HepG2 (cell line): ENCODE data around the gene ADIPOR2. TPM values are rescaled to one million over a fixed set of nuclear protein-coding genes. Genes with fewer than 3 reads are reported as not detected.
A peak's percentile ranks its signal among the peaks of the same experiment; 100 is the strongest.

Experiments used
- ATAC-seq: fragments of 200-7000 bp; cut with Tn5 transposase; 3 replicates; pipeline ENCODE4 v1.9.1; 2020; ENCODE audit warnings: mild to moderate bottlenecking, moderate library complexity
- BruUV-seq: library from RNA; stranded (reverse); fragments of 400-500 nt; replicated peaks from 2 replicates; lab custom pipeline; 2021; lab: Mats Ljungman, UMichigan
- CTCF ChIA-PET: fragments of 300-600 bp; formaldehyde crosslinking; extraction: SDS; loops from one replicate; lab custom pipeline; 2021; ENCODE audit warnings: low total read pairs, inconsistent platforms, low intra/inter-chr PET ratio; lab: Yijun Ruan, JAX
- POLR2A ChIA-PET: fragments of 350-600 bp; sonication (Branson Sonifier 250); formaldehyde crosslinking; loops from one replicate; lab custom pipeline; 2020; ENCODE audit warnings: antibody characterized with exemption, inconsistent platforms; lab: Yijun Ruan, JAX
- DNase-seq: peaks from one replicate; pipeline ENCODE4 v3.0.0-alpha.2; 2015; ENCODE audit warnings: low spot score
- FAIRE-seq: peaks from 3 replicates; lab custom pipeline; 2011; peaks lifted over from hg19 to GRCh38; lab: Jason Lieb, UNC
- H2AFZ ChIP-seq: one replicate; pipeline ENCODE4 v1.6.1; 2011; ENCODE audit warnings: low read length, inconsistent platforms
- H3K27ac ChIP-seq: fragments of 300-600 bp; 3 replicates; pipeline ENCODE4 v1.8.0; 2011; ENCODE audit warnings: mixed run types, mild to moderate bottlenecking, mixed read lengths, low read length, inconsistent platforms; ENCODE audit not compliant: insufficient read depth; ENCODE audit errors: extremely low read length
- H3K27me3 ChIP-seq, 2 experiments: fragments of 200-600 bp in 1 of 2; 2 replicates in 1 of 2; 3 replicates in 1 of 2; pipeline versions ENCODE4 v1.6.0 to v1.8.0; 2011; ENCODE audit warnings: low read length in 2 of 2, mild to moderate bottlenecking in 2 of 2, moderate library complexity in 2 of 2, inconsistent platforms in 1 of 2; ENCODE audit not compliant: insufficient read depth in 2 of 2, control insufficient read depth in 1 of 2
- H3K36me3 ChIP-seq, 2 experiments: fragments of 200-600 bp in 1 of 2; replicated peaks in 1 of 2; 2 replicates in 1 of 2; 3 replicates in 1 of 2; pipeline versions ENCODE4 v1.5.1 to v1.8.0; 2011; ENCODE audit warnings: low read length in 2 of 2, inconsistent platforms in 1 of 2; ENCODE audit not compliant: insufficient read depth in 2 of 2, control insufficient read depth in 1 of 2
- H3K4me1 ChIP-seq: 2 replicates; pipeline ENCODE4 v1.5.1; 2012; ENCODE audit warnings: low read length, inconsistent platforms; ENCODE audit not compliant: insufficient read depth
- H3K4me2 ChIP-seq: 2 replicates; pipeline ENCODE4 v1.6.0; 2011; ENCODE audit warnings: low read depth, low read length, inconsistent platforms
- H3K4me3 ChIP-seq, 3 experiments: fragments of 200-600 bp in 1 of 3; sonication (generic), shearing (Covaris generic) in 1 of 3; replicated peaks in 1 of 3; 2 replicates each; pipeline ENCODE4 v1.5.1; 2011 to 2016; ENCODE audit warnings: low read length in 3 of 3, inconsistent platforms in 2 of 3, low read depth in 2 of 3, mild to moderate bottlenecking in 2 of 3, control low read depth in 1 of 3, mixed read lengths in 1 of 3; ENCODE audit not compliant: insufficient read depth in 1 of 3
- H3K79me2 ChIP-seq: one replicate; pipeline ENCODE4 v1.6.1; 2011; ENCODE audit warnings: low read length, inconsistent platforms; ENCODE audit not compliant: insufficient read depth
- H3K9ac ChIP-seq: 2 replicates; pipeline ENCODE4 v1.6.0; 2011; ENCODE audit warnings: mild to moderate bottlenecking, low read depth, low read length, inconsistent platforms; ENCODE audit not compliant: insufficient read depth
- H3K9me3 ChIP-seq: 2 replicates; pipeline ENCODE4 v1.5.1; 2012; ENCODE audit warnings: mild to moderate bottlenecking, low read length
- H4K20me1 ChIP-seq: 2 replicates; pipeline ENCODE4 v1.6.0; 2011; ENCODE audit warnings: inconsistent platforms, mild to moderate bottlenecking, low read length, moderate library complexity; ENCODE audit not compliant: insufficient read depth
- MAFG ChIP-seq: sonication (generic); formaldehyde crosslinking; IDR thresholded peaks from 2 replicates; pipeline ENCODE4 v1.5.1; 2020; ENCODE audit warnings: mild to moderate bottlenecking, missing genetic modification reagents
- NR2F2 ChIP-seq: IDR thresholded peaks from 2 replicates; pipeline ENCODE4 v1.6.1; 2012; ENCODE audit warnings: low read depth, inconsistent platforms, borderline replicate concordance
- ZMYM4 ChIP-seq: sonication (generic); formaldehyde crosslinking; IDR thresholded peaks from 2 replicates; pipeline ENCODE4 v1.8.1; 2023; ENCODE audit warnings: mild to moderate bottlenecking, missing genetic modification reagents
- ZNF224 ChIP-seq: sonication (generic); formaldehyde crosslinking; IDR thresholded peaks from 2 replicates; pipeline ENCODE4 v1.5.0; 2020; ENCODE audit warnings: mild to moderate bottlenecking, missing genetic modification reagents
- ZNF441 ChIP-seq: sonication (generic); formaldehyde crosslinking; IDR thresholded peaks from 2 replicates; pipeline ENCODE4 v1.7.0; 2021; ENCODE audit warnings: missing genetic modification reagents, borderline replicate concordance
- ZNF567 ChIP-seq: sonication (generic); formaldehyde crosslinking; IDR thresholded peaks from 2 replicates; pipeline ENCODE4 v1.8.1; 2023; ENCODE audit warnings: mild to moderate bottlenecking, missing genetic modification reagents, borderline replicate concordance
- ZNF761 ChIP-seq: sonication (generic); formaldehyde crosslinking; conservative IDR thresholded peaks from 2 replicates; pipeline ENCODE4 v1.4.0; 2020; ENCODE audit warnings: mild to moderate bottlenecking, missing genetic modification reagents
- ZSCAN21 ChIP-seq: sonication (generic); formaldehyde crosslinking; IDR thresholded peaks from 2 replicates; pipeline ENCODE4 v1.8.0; 2022; ENCODE audit warnings: mild to moderate bottlenecking, missing genetic modification reagents, moderate library complexity, borderline replicate concordance
- WGBS: methylation state at CpG from one replicate; pipeline ENCODE4 v1.1.6; 2017; ENCODE audit warnings: low lambda C conversion rate; 5-methylcytosine and 5-hydroxymethylcytosine counted together
- in situ Hi-C: cut with HindIII; loops from 2 replicates; pipeline ENCODE4 v1.10.0; 2017; ENCODE audit warnings: low pct_unique_long_range_greater_than_20kb; ENCODE audit not compliant: extremely low pct_ligation_motif_present
- intact Hi-C: fragments of 100-400 bp; cut with micrococcal nuclease; formaldehyde crosslinking; loops from one replicate; pipeline ENCODE4 v1.10.0; 2022; ENCODE audit not compliant: unreplicated experiment
- polyA plus RNA-seq, 8 experiments: library from polyadenylated mRNA; depleted of rRNA in 3 of 8; stranded (reverse) in 7 of 8; unstranded in 1 of 8; fragments of >200 nt; fragmentation: Illumina TruSeq in 4 of 8; extraction: Trizol in 4 of 8; gene quantifications; 2 replicates each; pipeline versions ENCODE4 v1.2.1 to v1.2.3, GENCODE V29; 2011 to 2016; ENCODE audit warnings: low read depth in 4 of 8, missing spikeins in 1 of 8, mixed read lengths in 1 of 8; ENCODE audit not compliant: insufficient read depth in 1 of 8
- total RNA-seq, 5 experiments: library from RNA; depleted of rRNA; stranded (reverse); fragments of >200 nt; fragmentation: Illumina TruSeq; extraction: Trizol; gene quantifications; 2 replicates each; pipeline ENCODE4 v1.2.3, GENCODE V29; 2016; ENCODE audit warnings: low read depth in 1 of 5
- TF ChIP-seq, protein P1 (sequence below): sonication (generic); formaldehyde crosslinking; IDR thresholded peaks from 2 replicates; pipeline ENCODE4 v1.8.0; 2022; ENCODE audit warnings: mild to moderate bottlenecking, missing genetic modification reagents, borderline replicate concordance

ADIPOR2 gene
- total and polyA plus RNA-seq, 2 of the 13 experiments (the other 11 are each of a cell fraction or from before 2014, with no cell fraction given), result 35.2 to 52.2 TPM

DNA sequence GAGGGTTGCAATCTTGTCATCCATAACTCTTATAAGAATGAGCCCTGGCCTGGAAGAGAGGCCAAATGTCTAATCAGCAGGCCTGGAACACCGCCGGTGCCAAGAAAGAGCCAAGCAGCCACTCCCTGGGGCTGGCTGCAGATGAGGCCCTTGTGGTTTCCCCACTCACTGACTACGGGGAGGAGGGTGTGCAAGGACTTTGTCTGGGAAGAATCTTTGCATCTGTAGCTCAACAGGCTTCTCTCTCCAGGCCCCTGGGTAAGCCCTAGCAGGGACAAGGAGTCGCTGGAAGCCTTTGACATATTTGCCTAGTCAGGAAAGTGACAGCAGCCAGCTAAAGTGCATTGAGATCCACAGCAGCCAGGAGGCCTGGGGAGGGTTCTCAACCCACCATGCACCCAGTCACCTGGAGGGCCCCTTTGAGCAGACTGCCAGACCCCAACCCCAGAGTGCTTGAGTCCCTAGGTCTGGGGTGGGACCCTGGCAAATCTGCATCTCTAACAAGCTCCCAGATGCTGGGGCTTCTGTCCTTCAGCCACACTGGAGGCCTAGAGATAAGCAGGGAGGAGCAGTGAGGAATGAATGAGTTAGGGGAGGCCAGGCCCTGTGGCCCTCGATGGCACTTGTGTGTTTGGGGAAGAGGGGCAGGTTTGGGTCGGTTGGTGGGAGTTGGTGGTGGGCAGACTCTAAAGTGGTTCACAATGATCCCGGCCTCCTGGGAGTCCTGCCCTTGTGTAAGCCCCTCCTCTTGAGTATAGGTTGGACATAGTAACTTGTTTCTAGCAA is 115.6 kb downstream of the ADIPOR2 start:
- TF ChIP-seq ZMYM4 (CRISPR knock-in tag) (no peak), ZNF761 (CRISPR knock-in tag) (no peak), ZNF224 (CRISPR knock-in tag) (no peak), ZNF567 (CRISPR knock-in tag) (no peak), NR2F2 (0 out of 2 replicates have a peak, but pooled peaks have one; percentile 17), ZNF441 (CRISPR knock-in tag) (no peak), MAFG (CRISPR knock-in tag) (no peak), ZSCAN21 (CRISPR knock-in tag) (0 out of 2 replicates have a peak, but pooled peaks have one; percentile 27)
- TF ChIP-seq, protein P1, sequence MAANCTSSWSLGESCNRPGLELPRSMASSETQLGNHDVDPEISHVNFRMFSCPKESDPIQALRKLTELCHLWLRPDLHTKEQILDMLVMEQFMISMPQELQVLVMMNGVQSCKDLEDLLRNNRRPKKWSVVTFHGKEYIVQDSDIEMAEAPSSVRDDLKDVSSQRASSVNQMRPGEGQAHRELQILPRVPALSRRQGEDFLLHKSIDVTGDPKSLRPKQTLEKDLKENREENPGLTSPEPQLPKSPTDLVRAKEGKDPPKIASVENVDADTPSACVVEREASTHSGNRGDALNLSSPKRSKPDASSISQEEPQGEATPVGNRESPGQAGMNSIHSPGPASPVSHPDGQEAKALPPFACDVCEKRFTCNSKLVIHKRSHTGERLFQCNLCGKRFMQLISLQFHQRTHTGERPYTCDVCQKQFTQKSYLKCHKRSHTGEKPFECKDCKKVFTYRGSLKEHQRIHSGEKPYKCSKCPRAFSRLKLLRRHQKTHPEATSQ (CRISPR knock-in tag), result no peak
- TF ChIP-seq, all 625 proteins: peak for 2
- 69% methylated on average over 4 of the region's 7 CpGs for whole genome bisulfite sequencing
- Histone ChIP-seq H3K79me2 (peaks cover 4% of the 10 kb centered on the region), H3K9ac (no peak overlapping the region), H2AFZ (no peak overlapping the region), H3K27ac (peak overlapping the region; percentile 33), H3K36me3 (no peaks in the 10 kb centered on the region), H3K4me3 (no peak overlapping the region; a peak in 1 of 6 replicates), H3K9me3 (no peaks in the 10 kb centered on the region), H3K4me1 (peaks cover 69% of the 10 kb centered on the region), H3K27me3 (no peaks in the 10 kb centered on the region), H3K4me2 (peak overlapping the region; percentile 32), H4K20me1 (no peaks in the 10 kb centered on the region)
- no peak for FAIRE-seq
- POLR2A ChIA-PET, result no interaction called here
- CTCF ChIA-PET, result no interaction called here
- no peak for DNase-seq
- in situ Hi-C loops (loop anchor here (10.0 kb wide), 1 partner anchor 228 kb away; no protein-coding TSS in a partner anchor), intact Hi-C loops (no loop called here)
- ATAC-seq, result no peak
- no TSS peak for BruUV-seq
